ENCODE data around the gene CDC14A. TPM values are rescaled to one million over a fixed set of nuclear protein-coding genes. Genes with fewer than 3 reads are reported as not detected.

Gene CDC14A
- total and polyA plus RNA-seq, 2 of the 8 experiments (the other 6 are each of a cell fraction or from before 2014, with no cell fraction given), result 3.2 to 8.9 TPM

DNA sequence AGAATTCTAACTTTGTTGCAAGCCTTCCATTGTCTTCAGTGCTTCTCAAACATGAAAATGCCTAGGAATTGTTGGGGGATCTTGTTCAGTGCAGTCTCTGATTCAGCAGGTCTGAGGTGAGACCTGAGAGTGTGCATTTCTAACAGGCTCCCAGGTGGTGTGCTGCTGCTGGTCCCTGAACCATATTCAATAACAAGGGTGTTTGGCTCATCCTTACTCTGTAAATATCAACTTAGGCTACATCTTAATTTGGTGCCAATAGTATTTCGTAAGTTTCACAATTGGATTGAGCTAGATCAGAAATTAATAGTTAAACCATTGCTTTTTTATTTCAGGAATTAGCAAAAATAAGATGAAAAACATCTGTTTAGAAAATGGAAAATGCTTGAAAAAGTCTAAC, 126.5 kb downstream of the CDC14A start:
- TF ChIP-seq KDM5A (IDR thresholded peaks at IDR 0.05; ENCODE audit: low read length) (no peak), CTBP2 (IDR thresholded peaks at IDR 0.05; ENCODE audit: borderline replicate concordance, insufficient read depth, insufficient read length, low read length) (no peak)
- TF ChIP-seq, protein P1, sequence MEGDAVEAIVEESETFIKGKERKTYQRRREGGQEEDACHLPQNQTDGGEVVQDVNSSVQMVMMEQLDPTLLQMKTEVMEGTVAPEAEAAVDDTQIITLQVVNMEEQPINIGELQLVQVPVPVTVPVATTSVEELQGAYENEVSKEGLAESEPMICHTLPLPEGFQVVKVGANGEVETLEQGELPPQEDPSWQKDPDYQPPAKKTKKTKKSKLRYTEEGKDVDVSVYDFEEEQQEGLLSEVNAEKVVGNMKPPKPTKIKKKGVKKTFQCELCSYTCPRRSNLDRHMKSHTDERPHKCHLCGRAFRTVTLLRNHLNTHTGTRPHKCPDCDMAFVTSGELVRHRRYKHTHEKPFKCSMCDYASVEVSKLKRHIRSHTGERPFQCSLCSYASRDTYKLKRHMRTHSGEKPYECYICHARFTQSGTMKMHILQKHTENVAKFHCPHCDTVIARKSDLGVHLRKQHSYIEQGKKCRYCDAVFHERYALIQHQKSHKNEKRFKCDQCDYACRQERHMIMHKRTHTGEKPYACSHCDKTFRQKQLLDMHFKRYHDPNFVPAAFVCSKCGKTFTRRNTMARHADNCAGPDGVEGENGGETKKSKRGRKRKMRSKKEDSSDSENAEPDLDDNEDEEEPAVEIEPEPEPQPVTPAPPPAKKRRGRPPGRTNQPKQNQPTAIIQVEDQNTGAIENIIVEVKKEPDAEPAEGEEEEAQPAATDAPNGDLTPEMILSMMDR (IDR thresholded peaks at IDR 0.05; ENCODE audit: control extremely low read depth in 1 of 3, insufficient read depth in 1 of 3, low read depth in 1 of 3, low read length in 3 of 3), result no peak
- TF ChIP-seq, protein P2, sequence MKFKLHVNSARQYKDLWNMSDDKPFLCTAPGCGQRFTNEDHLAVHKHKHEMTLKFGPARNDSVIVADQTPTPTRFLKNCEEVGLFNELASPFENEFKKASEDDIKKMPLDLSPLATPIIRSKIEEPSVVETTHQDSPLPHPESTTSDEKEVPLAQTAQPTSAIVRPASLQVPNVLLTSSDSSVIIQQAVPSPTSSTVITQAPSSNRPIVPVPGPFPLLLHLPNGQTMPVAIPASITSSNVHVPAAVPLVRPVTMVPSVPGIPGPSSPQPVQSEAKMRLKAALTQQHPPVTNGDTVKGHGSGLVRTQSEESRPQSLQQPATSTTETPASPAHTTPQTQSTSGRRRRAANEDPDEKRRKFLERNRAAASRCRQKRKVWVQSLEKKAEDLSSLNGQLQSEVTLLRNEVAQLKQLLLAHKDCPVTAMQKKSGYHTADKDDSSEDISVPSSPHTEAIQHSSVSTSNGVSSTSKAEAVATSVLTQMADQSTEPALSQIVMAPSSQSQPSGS (IDR thresholded peaks at IDR 0.05; ENCODE audit: low read length), result no peak
- no peak overlapping the region for H2BK20ac ChIP-seq (ENCODE audit: low read length)
- CTCF ChIA-PET (ENCODE audit: partially characterized antibody), result interaction anchor here (0.9 kb wide), 1 partner anchor 15 kb away, joined by 3 read pairs; no protein-coding TSS in a partner anchor

More for the DNA sequence above, 126.5 kb downstream of the CDC14A start:
- H3K27me3 ChIP-seq (replicated peaks in 1 of 4; ENCODE audit: control insufficient read depth in 3 of 4, extremely low read depth in 1 of 4, insufficient read depth in 3 of 4, low read length in 3 of 4), result no peaks in the 10 kb centered on the region
- no peak overlapping the region for H3K18ac ChIP-seq (ENCODE audit: extremely low read depth, low read length)
- H2BK120ac ChIP-seq (replicated peaks; ENCODE audit: low read depth, low read length), result no peak overlapping the region
- H4K5ac ChIP-seq (ENCODE audit: insufficient read length, low read depth, low read length), result no peak overlapping the region
- no peak for DNase-seq (ENCODE audit: low read depth in 1 of 2, low spot score in 2 of 2)
- H2AFZ ChIP-seq (ENCODE audit: low read length), result no peak overlapping the region
- no peak overlapping the region for H2BK5ac ChIP-seq (ENCODE audit: low read depth, low read length)
- H3K23me2 ChIP-seq (ENCODE audit: low read depth, low read length), result no peaks in the 10 kb centered on the region
- H3K4ac ChIP-seq (replicated peaks; ENCODE audit: insufficient read length, low read depth, low read length), result no peak overlapping the region
- no peak overlapping the region for H2AK5ac ChIP-seq (ENCODE audit: low read depth, low read length)
- no peak overlapping the region for H4K8ac ChIP-seq (ENCODE audit: extremely low read depth, insufficient read depth, low read length)
- no peak for FAIRE-seq
- no peak overlapping the region for H3K56ac ChIP-seq (replicated peaks; ENCODE audit: insufficient read length, low read depth, low read length)
- H4K20me1 ChIP-seq (replicated peaks in 1 of 2; ENCODE audit: control insufficient read depth in 1 of 2, insufficient read depth in 2 of 2, low read length in 2 of 2), result peaks cover 0 to 2% of the 10 kb centered on the region in 2 experiments
- no peak overlapping the region for H3K4me2 ChIP-seq (ENCODE audit: insufficient read depth in 1 of 2, low read depth in 2 of 2, low read length in 2 of 2)
- no peak overlapping the region for H3K23ac ChIP-seq (ENCODE audit: insufficient read length)
- H2BK12ac ChIP-seq (ENCODE audit: low read depth, low read length), result no peak overlapping the region
- H3K79me1 ChIP-seq (ENCODE audit: low read depth, low read length), result no peaks in the 10 kb centered on the region
- no peaks in the 10 kb centered on the region for H3K36me3 ChIP-seq (ENCODE audit: control insufficient read depth in 2 of 4, insufficient read depth in 4 of 4, low read length in 3 of 4)
- peaks cover 0 to 3% (median 0%) of the 10 kb centered on the region in 4 experiments; a peak in 1 of 7 replicates for H3K4me1 ChIP-seq (replicated peaks in 1 of 4; ENCODE audit: control insufficient read depth in 3 of 4, insufficient read depth in 4 of 4, low read length in 3 of 4)
- no peak overlapping the region for H2BK15ac ChIP-seq (ENCODE audit: low read length)
- POLR2A ChIA-PET (ENCODE audit: partially characterized antibody), result no interaction called here
- no peaks in the 10 kb centered on the region for H3K9me3 ChIP-seq (ENCODE audit: insufficient read depth in 2 of 2, low read depth in 1 of 2, low read length in 1 of 2)
- H3K79me2 ChIP-seq (ENCODE audit: control insufficient read depth in 1 of 2, insufficient read depth in 2 of 2, low read length in 2 of 2), result no peaks in the 10 kb centered on the region
- no peak overlapping the region for H4K91ac ChIP-seq (replicated peaks; ENCODE audit: insufficient read length, low read length)
- H3K9ac ChIP-seq (replicated peaks in 1 of 4; ENCODE audit: extremely low read depth in 1 of 4, low read depth in 3 of 4, low read length in 3 of 4), result no peak overlapping the region
- 78% methylated on average over 1 of the region's 1 CpG; no CpG with 5 or more reads in 1 of the 2 experiments for WGBS, 2 experiments (ENCODE audit: extremely low coverage in 1 of 2, insufficient coverage in 1 of 2, insufficient read length in 1 of 2, insufficient replicate concordance in 2 of 2, low coverage in 1 of 2, low lambda C conversion rate in 2 of 2, missing lambda C conversion rate in 1 of 2)
- no peak overlapping the region for H3K27ac ChIP-seq (ENCODE audit: low read depth, low read length)
- no peak overlapping the region for H3K4me3 ChIP-seq (ENCODE audit: extremely low read depth in 1 of 4, insufficient read depth in 2 of 4, low read depth in 3 of 4, low read length in 4 of 4)
- no peak overlapping the region for H3K14ac ChIP-seq (ENCODE audit: insufficient read length)

Data from H1 (cell line).